Endothelial cell of umbilical vein (primary cell): ENCODE results near the gene CLSTN1.

Source experiments
- CTCF ChIP-seq, 2 donors: IDR thresholded peaks; 1 replicate in 1 of 2; 2 replicates in 1 of 2; pipeline ENCODE4 v1.5.1; 2011; ENCODE audit warnings: low read length in 2 of 2, mild to moderate bottlenecking in 2 of 2, moderate library complexity in 2 of 2, control low read depth in 1 of 2, inconsistent platforms in 1 of 2, low read depth in 1 of 2; ENCODE audit not compliant: insufficient read depth in 1 of 2; ENCODE audit errors: extremely low read depth in 1 of 2
- POLR2A ChIP-seq: IDR thresholded peaks from 2 replicates; pipeline ENCODE4 v1.6.1; 2012; ENCODE audit warnings: low read depth, mild to moderate bottlenecking, control low read depth, low read length

GRCh38 chr1:9873385-9873784 lies 49.6 kb upstream of the CLSTN1 start:
- TF ChIP-seq CTCF (IDR thresholded peaks at IDR 0.05; ENCODE audit: extremely low read depth in 1 of 2, insufficient read depth in 1 of 2, low read depth in 1 of 2, low read length in 2 of 2) (no peak), POLR2A (no peak)
